HG03460 (cell line): ENCODE data around the gene ITPR2.

Source experiments
- ATAC-seq: cut with Tn5 transposase; IDR thresholded peaks from one replicate; pipeline ENCODE4 v1.9.1; 2021; ENCODE audit not compliant: unreplicated experiment

Gene ITPR2

GRCh38 chr12:26711072-26711471 is 121.9 kb downstream of the ITPR2 start:
- ATAC-seq, result no peak

- ATAC-seq, result no peak
These were observed 127.1 kb downstream of the ITPR2 start for GRCh38 chr12:26705851-26706250.

GRCh38 chr12:26704684-26705460 is 128.1 kb downstream of the ITPR2 start:
- ATAC-seq, result no peak

- ATAC-seq, result no peak
These were observed 128.8 kb downstream of the ITPR2 start for GRCh38 chr12:26704214-26704613.

GRCh38 chr12:26702741-26703140 is 130.3 kb downstream of the ITPR2 start:
- ATAC-seq, result no peak

- ATAC-seq, result no peak
These were observed 131.3 kb downstream of the ITPR2 start for GRCh38 chr12:26701604-26702215.

- no peak for ATAC-seq
These were observed 132.6 kb downstream of the ITPR2 start for GRCh38 chr12:26700430-26700829.

GRCh38 chr12:26699237-26699636 is 133.8 kb downstream of the ITPR2 start:
- ATAC-seq, result no peak

GRCh38 chr12:26698186-26698585 is 134.8 kb downstream of the ITPR2 start:
- no peak for ATAC-seq

- ATAC-seq, result no peak
These were observed 135.8 kb downstream of the ITPR2 start for GRCh38 chr12:26697217-26697616.

- ATAC-seq, result no peak
These were observed 136.3 kb downstream of the ITPR2 start for GRCh38 chr12:26696613-26697092.

GRCh38 chr12:26696048-26696612 is 136.9 kb downstream of the ITPR2 start:
- no peak for ATAC-seq

GRCh38 chr12:26694402-26694801 is 138.6 kb downstream of the ITPR2 start:
- ATAC-seq, result no peak

- ATAC-seq, result no peak
These were observed 140.6 kb downstream of the ITPR2 start for GRCh38 chr12:26692407-26692806.

- ATAC-seq, result no peak
These were observed 141.6 kb downstream of the ITPR2 start for GRCh38 chr12:26691234-26691970.

- ATAC-seq, result no peak
These were observed 142.4 kb downstream of the ITPR2 start for GRCh38 chr12:26690601-26691000.

- no peak for ATAC-seq
These were observed 143.6 kb downstream of the ITPR2 start for GRCh38 chr12:26689281-26689841.

GRCh38 chr12:26688344-26688904 is 144.6 kb downstream of the ITPR2 start:
- ATAC-seq, result no peak

GRCh38 chr12:26686408-26686807 is 146.6 kb downstream of the ITPR2 start:
- no peak for ATAC-seq

GRCh38 chr12:26684101-26684500 is 148.9 kb downstream of the ITPR2 start:
- ATAC-seq, result no peak

- no peak for ATAC-seq
These were observed 149.6 kb downstream of the ITPR2 start for GRCh38 chr12:26683443-26683842.
